Urothelium cell line (cell line): Measurements from ENCODE around the gene FAM236C.
A peak's percentile ranks its signal among the peaks of the same experiment; 100 is the strongest.
"Not testable (repeated sequence)": the region's sequence is repeated elsewhere in the genome, so short reads cannot be mapped to it uniquely, and the experiment has no call there.

Experiments used
- DNase-seq: peaks from one replicate; pipeline ENCODE4 v3.0.0; 2011; ENCODE audit warnings: low spot score, mixed read lengths
- FAIRE-seq: peaks from 2 replicates; lab custom pipeline; 2011; peaks lifted over from hg19 to GRCh38; lab: Jason Lieb, UNC

The FAM236C gene

GRCh38 chrX:72912315-72912714, at the start of gene FAM236C:
FAM236C (plus strand) TSS chrX:72912615; CDS start chrX:72912715, 100 bp downstream.
- not testable (repeated sequence) for DNase-seq, FAIRE-seq

GRCh38 chrX:72882898-72883297, 29.5 kb upstream of the FAM236C start:
- not testable (repeated sequence) for DNase-seq, FAIRE-seq

GRCh38 chrX:72889740-72890139, 22.7 kb upstream of the FAM236C start:
- DNase-seq = not testable (repeated sequence)
- peak; percentile 42 for FAIRE-seq

GRCh38 chrX:72916096-72916495, 3.7 kb downstream of the FAM236C start:
- DNase-seq, FAIRE-seq: not testable (repeated sequence)

GRCh38 chrX:72932283-72932682, 19.9 kb downstream of the FAM236C start:
- not testable (repeated sequence) for FAIRE-seq

GRCh38 chrX:72936455-72936854, 24.0 kb downstream of the FAM236C start:
- FAIRE-seq, DNase-seq: not testable (repeated sequence)

More at GRCh38 chrX:72932283-72932682, 19.9 kb downstream of the FAM236C start:
- DNase-seq = not testable (repeated sequence)

GRCh38 chrX:72936882-72937455, 24.6 kb downstream of the FAM236C start:
- DNase-seq, FAIRE-seq: not testable (repeated sequence)

- FAIRE-seq, DNase-seq: not testable (repeated sequence)
Measured at GRCh38 chrX:72937906-72938305, 25.5 kb downstream of the FAM236C start, which contains the start of gene FAM236A. FAM236A (plus strand) TSS chrX:72938206; CDS start chrX:72938263, 57 bp downstream.

- peak; percentile 53 for FAIRE-seq
- not testable (repeated sequence) for DNase-seq
Measured at GRCh38 chrX:72942272-72942671, 29.9 kb downstream of the FAM236C start.

GRCh38 chrX:72943035-72943818, 30.8 kb downstream of the FAM236C start:
- DNase-seq, FAIRE-seq: not testable (repeated sequence)

- FAIRE-seq, DNase-seq: not testable (repeated sequence)
Measured at GRCh38 chrX:72943819-72944169, 31.4 kb downstream of the FAM236C start, which contains the start of gene DMRTC1. DMRTC1 (minus strand) TSS chrX:72943837; CDS start chrX:72875694, 68,143 bp downstream.

GRCh38 chrX:72959971-72960370, 47.6 kb downstream of the FAM236C start:
- FAIRE-seq, DNase-seq: not testable (repeated sequence)
